ENCODE measurements around the gene ITLN1. TPM values are rescaled to one million over a fixed set of nuclear protein-coding genes. Genes with fewer than 3 reads are reported as not detected.

Gene ITLN1
- total RNA-seq, 4 donors from 2014 or later = 0.42 to 1.2 TPM; not detected in 2

- H3K4me1 ChIP-seq = no peaks in the 10 kb centered on the region
- H3K4me3 ChIP-seq = no peak overlapping the region
- TF ChIP-seq POLR2A (IDR thresholded peaks at IDR 0.05) = no peak
- TF ChIP-seq EP300 (IDR thresholded peaks at IDR 0.05) = no peak
- TF ChIP-seq CTCF (IDR thresholded peaks at IDR 0.05) = no peak
- H3K27me3 ChIP-seq = no peaks in the 10 kb centered on the region
- H3K9me3 ChIP-seq = no peaks in the 10 kb centered on the region
- no peak for DNase-seq (ENCODE audit: low spot score in 2 of 2)
- H3K36me3 ChIP-seq = no peaks in the 10 kb centered on the region
- no peak overlapping the region for H3K27ac ChIP-seq
- 86 to 87% methylated on average over 5 of the region's 5 CpGs for WGBS, 2 donors
Observed at GRCh38 chr1:160859166-160859565, 25.8 kb downstream of the ITLN1 start.

DNA sequence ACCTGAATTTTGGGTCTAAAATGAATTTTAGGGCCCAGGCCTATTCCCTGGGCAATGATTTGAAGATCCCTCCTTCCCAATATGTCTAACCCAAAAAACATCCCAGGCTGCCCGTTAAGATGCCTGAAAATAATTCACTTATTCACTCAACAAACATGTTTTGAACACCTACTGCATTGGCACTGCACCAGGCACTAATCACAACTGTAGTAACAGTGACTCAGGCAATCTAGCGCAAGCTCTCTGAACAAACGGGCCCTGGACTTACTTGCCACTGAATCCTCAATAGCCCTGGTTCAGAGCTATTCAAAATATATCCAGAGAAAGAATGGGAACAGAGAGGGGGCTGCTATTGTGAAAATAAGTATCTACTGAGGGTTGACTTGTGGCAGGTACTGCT, 26.5 kb downstream of the ITLN1 start:
- no peak overlapping the region for H3K4me3 ChIP-seq
- 70 to 74% methylated on average over 3 of the region's 3 CpGs for WGBS, 2 donors
- H3K27me3 ChIP-seq = no peaks in the 10 kb centered on the region
- H3K9me3 ChIP-seq = no peaks in the 10 kb centered on the region
- H3K36me3 ChIP-seq = no peaks in the 10 kb centered on the region
- DNase-seq (ENCODE audit: low spot score in 2 of 2) = no peak
- H3K27ac ChIP-seq = no peak overlapping the region
- H3K4me1 ChIP-seq = no peaks in the 10 kb centered on the region
- TF ChIP-seq CTCF (IDR thresholded peaks at IDR 0.05) = no peak
- TF ChIP-seq POLR2A (IDR thresholded peaks at IDR 0.05) = no peak
- no peak for TF ChIP-seq EP300 (IDR thresholded peaks at IDR 0.05)

GRCh38 chr1:160858097-160858496, 26.9 kb downstream of the ITLN1 start:
- Histone ChIP-seq H3K27me3 (no peaks in the 10 kb centered on the region), H3K4me1 (no peaks in the 10 kb centered on the region), H3K4me3 (no peak overlapping the region), H3K9me3 (no peaks in the 10 kb centered on the region), H3K27ac (no peak overlapping the region), H3K36me3 (no peaks in the 10 kb centered on the region)
- WGBS, 2 donors = 34 to 59% methylated on average over 4 of the region's 4 CpGs
- TF ChIP-seq CTCF (IDR thresholded peaks at IDR 0.05) (no peak), EP300 (IDR thresholded peaks at IDR 0.05) (no peak), POLR2A (IDR thresholded peaks at IDR 0.05) (no peak)
- DNase-seq (ENCODE audit: low spot score in 2 of 2) = peak in 1 of 2 donors; percentile 24

DNA sequence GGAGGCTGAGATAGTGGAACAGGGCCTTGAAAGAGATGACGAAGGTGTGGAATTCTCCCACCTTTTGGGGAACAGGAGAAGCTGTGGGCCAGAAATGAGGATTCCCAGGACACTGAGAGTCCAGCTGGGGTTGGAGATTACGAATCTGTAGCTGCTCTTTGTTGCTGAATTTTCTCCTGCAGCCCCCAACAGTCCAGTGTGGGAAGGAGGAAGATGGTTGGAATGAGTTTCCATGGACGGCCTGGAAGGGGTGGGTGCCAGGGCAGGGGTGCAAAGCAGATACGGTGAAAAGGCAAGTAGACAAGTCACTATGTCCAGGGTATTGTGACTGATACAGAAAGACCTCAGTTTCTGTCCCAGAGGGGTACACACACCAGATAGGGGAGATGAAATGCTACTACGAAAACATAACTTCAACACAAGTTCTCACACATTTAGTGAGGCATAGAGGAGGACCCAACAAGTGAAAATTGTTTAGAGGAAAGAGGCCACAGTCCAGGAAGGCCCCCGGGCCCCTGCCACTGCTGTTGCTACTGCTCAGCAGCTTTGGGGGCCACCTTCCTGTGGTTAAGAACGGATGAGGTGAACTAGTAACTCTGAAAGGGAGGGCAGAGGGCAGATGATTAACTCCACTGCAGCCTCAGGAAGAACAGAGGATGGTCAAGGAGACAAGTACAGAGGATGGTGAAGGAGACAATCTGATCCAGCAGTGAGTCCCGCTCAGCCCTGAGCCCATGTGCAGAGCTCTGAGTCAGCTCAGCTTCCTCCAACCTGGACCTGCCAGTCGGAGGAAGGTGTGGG, 29.6 kb downstream of the ITLN1 start:
- no peaks in the 10 kb centered on the region for H3K36me3 ChIP-seq
- TF ChIP-seq EP300 (IDR thresholded peaks at IDR 0.05) = no peak
- TF ChIP-seq CTCF (IDR thresholded peaks at IDR 0.05) = no peak
- TF ChIP-seq POLR2A (IDR thresholded peaks at IDR 0.05) = no peak
- no peak for DNase-seq (ENCODE audit: low spot score in 2 of 2)
- no peaks in the 10 kb centered on the region for H3K4me1 ChIP-seq
- WGBS, 2 donors = 67 to 80% methylated on average over 9 of the region's 9 CpGs
- no peaks in the 10 kb centered on the region for H3K9me3 ChIP-seq
- H3K27me3 ChIP-seq = no peaks in the 10 kb centered on the region
- H3K27ac ChIP-seq = peak overlapping the region in 1 of 4 donors; percentile 4
- no peak overlapping the region for H3K4me3 ChIP-seq

GRCh38 chr1:160853754-160854153, 31.2 kb downstream of the ITLN1 start:
- Histone ChIP-seq H3K36me3 (no peaks in the 10 kb centered on the region), H3K27me3 (no peaks in the 10 kb centered on the region), H3K4me1 (no peaks in the 10 kb centered on the region), H3K9me3 (no peaks in the 10 kb centered on the region), H3K27ac (no peak overlapping the region), H3K4me3 (no peak overlapping the region)
- 81 to 86% methylated on average over 2 of the region's 2 CpGs for WGBS, 2 donors
- no peak for TF ChIP-seq POLR2A (IDR thresholded peaks at IDR 0.05)
- TF ChIP-seq EP300 (IDR thresholded peaks at IDR 0.05) = no peak
- no peak for TF ChIP-seq CTCF (IDR thresholded peaks at IDR 0.05)
- no peak for DNase-seq (ENCODE audit: low spot score in 2 of 2)
